PC-3 (cell line): ENCODE data around the gene PPP1R15A. TPM values are rescaled to one million over a fixed set of nuclear protein-coding genes. Genes with fewer than 3 reads are reported as not detected.
A peak's percentile ranks its signal among the peaks of the same experiment; 100 is the strongest.

ENCODE experiments used
- ATAC-seq: fragments of 200-7000 bp; cut with Tn5 transposase; 2 replicates; pipeline ENCODE4 v1.9.1; 2020; ENCODE audit warnings: mild to moderate bottlenecking, moderate library complexity
- Bru-seq: library from RNA; stranded (reverse); fragments of 400-500 nt; gene quantifications from one replicate; lab custom pipeline; 2021; lab: Mats Ljungman, UMichigan
- BruChase-seq, 2 experiments: library from RNA; stranded (reverse); fragments of 400-500 nt; gene quantifications; one replicate each; lab custom pipeline; 2021; lab: Mats Ljungman, UMichigan
- BruUV-seq: library from RNA; stranded (reverse); fragments of 400-500 nt; replicated peaks from 2 replicates; lab custom pipeline; 2021; lab: Mats Ljungman, UMichigan
- CTCF ChIA-PET: fragments of 300-600 bp; sonication (Branson Sonifier 250); formaldehyde crosslinking; loops from one replicate; lab custom pipeline; 2022; ENCODE audit warnings: antibody characterized with exemption; lab: Charles Lee
- POLR2A ChIA-PET: fragments of 300-600 bp; sonication (Branson Sonifier 250); formaldehyde crosslinking; loops from one replicate; lab custom pipeline; 2022; ENCODE audit warnings: antibody characterized with exemption; ENCODE audit not compliant: unreplicated experiment; lab: Charles Lee
- DNase-seq: peaks from one replicate; pipeline ENCODE4 v3.0.0-alpha.2; 2015
- H2AFZ ChIP-seq: fragments of 300-600 bp; sonication (generic); 2 replicates; pipeline ENCODE4 v1.6.0; 2016; ENCODE audit warnings: antibody characterized with exemption, low read length
- H3F3A ChIP-seq: fragments of 300-600 bp; sonication (generic); one replicate; pipeline ENCODE4 v1.6.0; 2017; ENCODE audit warnings: antibody characterized with exemption, low read length, control low read depth, mild to moderate bottlenecking; ENCODE audit not compliant: unreplicated experiment
- H3K27ac ChIP-seq: fragments of 300-600 bp; sonication (generic); 2 replicates; pipeline ENCODE4 v1.5.1; 2016; ENCODE audit warnings: mild to moderate bottlenecking, low read length
- H3K27me3 ChIP-seq: fragments of 300-600 bp; sonication (generic); 2 replicates; pipeline ENCODE4 v1.6.1; 2016; ENCODE audit warnings: low read length, mixed read lengths
- H3K36me3 ChIP-seq: fragments of 300-600 bp; sonication (generic); 2 replicates; pipeline ENCODE4 v1.6.1; 2016; ENCODE audit warnings: low read depth, mixed run types, low read length, mixed read lengths
- H3K4me1 ChIP-seq: fragments of 300-600 bp; sonication (generic); 2 replicates; pipeline ENCODE4 v1.5.1; 2016; ENCODE audit warnings: low read length; ENCODE audit not compliant: insufficient read depth
- H3K4me2 ChIP-seq: fragments of 300-600 bp; sonication (generic); 2 replicates; pipeline ENCODE4 v1.6.0; 2016; ENCODE audit warnings: low read length
- H3K4me3 ChIP-seq: fragments of 300-600 bp; sonication (generic); 2 replicates; pipeline ENCODE4 v1.5.1; 2016; ENCODE audit warnings: mild to moderate bottlenecking, low read length, mixed read lengths
- H3K79me2 ChIP-seq: fragments of 300-600 bp; sonication (generic); 2 replicates; pipeline ENCODE4 v1.6.1; 2017; ENCODE audit warnings: low read length, mixed read lengths
- H3K9ac ChIP-seq: fragments of 300-600 bp; sonication (generic); 2 replicates; pipeline ENCODE4 v1.6.0; 2016; ENCODE audit warnings: mild to moderate bottlenecking, low read length
- H3K9me2 ChIP-seq: fragments of 300-600 bp; sonication (generic); replicated peaks from 2 replicates; pipeline ENCODE4 v1.6.1; 2016; ENCODE audit warnings: mixed run types, low read length, mixed read lengths
- H3K9me3 ChIP-seq: fragments of 300-600 bp; sonication (generic); 2 replicates; pipeline ENCODE4 v1.6.1; 2016; ENCODE audit warnings: low read length, mixed read lengths
- H4K20me1 ChIP-seq: fragments of 300-600 bp; sonication (generic); 2 replicates; pipeline ENCODE4 v1.6.1; 2016; ENCODE audit warnings: low read length, mixed read lengths
- CTCF ChIP-seq: fragments of 300-600 bp; sonication (generic); conservative IDR thresholded peaks from 2 replicates; pipeline ENCODE4 v1.5.1; 2017; ENCODE audit warnings: antibody characterized with exemption, low read depth, mild to moderate bottlenecking, low read length
- EZH2 ChIP-seq: fragments of 300-600 bp; sonication (generic); IDR thresholded peaks from one replicate; pipeline ENCODE4 v1.6.1; 2017; ENCODE audit warnings: antibody characterized with exemption, mild to moderate bottlenecking, low read length; ENCODE audit not compliant: unreplicated experiment
- EZH2phosphoT487 ChIP-seq: fragments of 300-600 bp; sonication (generic); IDR thresholded peaks from 2 replicates; pipeline ENCODE4 v1.6.1; 2018; ENCODE audit warnings: mild to moderate bottlenecking, antibody characterized with exemption, low read length, borderline replicate concordance
- intact Hi-C: fragments of 100-400 bp; cut with micrococcal nuclease; formaldehyde crosslinking; loops from 2 replicates; pipeline ENCODE4 v1.9.0; 2023
- long read RNA-seq: library from polyadenylated mRNA; unstranded; transcript quantifications from one replicate; pipeline ENCODE4 v2.0.0, GENCODE V29; 2021; ENCODE audit not compliant: unreplicated experiment
- total RNA-seq: library from RNA; depleted of rRNA; stranded (reverse); fragments of >200 nt; gene quantifications from 2 replicates; pipeline ENCODE4 v1.2.3, GENCODE V29; 2014; rRNA removed

Gene PPP1R15A
- 78.0 and 105 TPM in 2 replicates for total RNA-seq
- percentile 99 among the genes with signal in this experiment for Bru-seq, nascent RNA
- percentile 98 among the genes with signal in this experiment for BruChase-seq, experiment 1, labeled RNA remaining after a 6-hour chase
- BruChase-seq, experiment 2, labeled RNA remaining after a 2-hour chase: percentile 100 among the genes with signal in this experiment
- long read RNA-seq, transcript PPP1R15A-201 (3 exons, 2,378 nt): major isoform, 559 of 701 reads
- long read RNA-seq, transcript PPP1R15A-202 (1 exons, 1,725 nt): minor isoform, 8 of 701 reads
- long read RNA-seq, partial matches to known transcripts: 117 of 701 reads
- long read RNA-seq, other reads (novel, unspliced or antisense): 17 of 701 reads

GRCh38 chr19:48872182-48872883 lies at the start of gene PPP1R15A:
PPP1R15A (plus strand) TSS chr19:48872421; CDS start chr19:48873234, 813 bp downstream.
- peak within 1 kb of the TSS; percentile 100 for H3K9ac ChIP-seq
- H3K27ac ChIP-seq: peak within 1 kb of the TSS; percentile 95
- H3K4me1 ChIP-seq: peaks cover 15% of the 10 kb centered on the region
- H3K79me2 ChIP-seq: peaks cover 41% of the 10 kb centered on the region
- no peak within 1 kb of the TSS for H2AFZ ChIP-seq
- peaks cover 31% of the 10 kb centered on the region for H4K20me1 ChIP-seq
- H3K9me3 ChIP-seq: no peaks in the 10 kb centered on the region
- no peaks in the 10 kb centered on the region for H3K27me3 ChIP-seq
- TF ChIP-seq EZH2: no peak
- TF ChIP-seq CTCF: no peak
- TF ChIP-seq EZH2phosphoT487: no peak
- POLR2A ChIA-PET: interaction anchor here (0.5 to 0.7 kb wide), 4 partner anchors 33 to 826 kb away, joined by 3 to 4 read pairs (median 3); no protein-coding TSS in a partner anchor
- ATAC-seq (peak; percentile 32), DNase-seq (peak; percentile 98)
- H3K9me2 ChIP-seq: no peaks in the 10 kb centered on the region
- H3K4me3 ChIP-seq: peak within 1 kb of the TSS; percentile 100
- CTCF ChIA-PET: interaction anchor here (0.5 kb wide), 1 partner anchor 145 kb away, joined by 5 read pairs; no protein-coding TSS in a partner anchor
- H3F3A ChIP-seq: peaks cover 7% of the 10 kb centered on the region
- TSS peak; percentile 60 for BruUV-seq
- peaks cover 26% of the 10 kb centered on the region for H3K36me3 ChIP-seq
- intact Hi-C loops: loop anchor here (2.0 kb wide), 1 partner anchor 36 kb away; the partner anchor contains the start of gene HSD17B14
- H3K4me2 ChIP-seq: peak within 1 kb of the TSS; percentile 100

GRCh38 chr19:48822514-48822913 lies 49.7 kb upstream of the PPP1R15A start:
- intact Hi-C loops: no loop called here
- CTCF ChIA-PET: no interaction called here

More at GRCh38 chr19:48822514-48822913, 49.7 kb upstream of the PPP1R15A start:
- Histone ChIP-seq H3K9me3 (no peaks in the 10 kb centered on the region), H3K27me3 (no peaks in the 10 kb centered on the region), H3K36me3 (no peaks in the 10 kb centered on the region), H3K27ac (no peak overlapping the region), H3K4me3 (no peak overlapping the region), H3K79me2 (no peaks in the 10 kb centered on the region), H3K4me1 (peaks cover 10% of the 10 kb centered on the region), H4K20me1 (no peaks in the 10 kb centered on the region), H2AFZ (no peak overlapping the region), H3F3A (no peaks in the 10 kb centered on the region), H3K9me2 (no peaks in the 10 kb centered on the region), H3K4me2 (no peak overlapping the region), H3K9ac (no peak overlapping the region)
- POLR2A ChIA-PET: no interaction called here
- no peak for DNase-seq
- TF ChIP-seq EZH2 (no peak), CTCF (no peak), EZH2phosphoT487 (no peak)
- BruUV-seq: no TSS peak
- no peak for ATAC-seq
